ENCODE measurements around the gene ADIPOR1.
"Not testable (repeated sequence)": the region's sequence is repeated elsewhere in the genome, so short reads cannot be mapped to it uniquely, and the experiment has no call there.

Gene ADIPOR1

DNA sequence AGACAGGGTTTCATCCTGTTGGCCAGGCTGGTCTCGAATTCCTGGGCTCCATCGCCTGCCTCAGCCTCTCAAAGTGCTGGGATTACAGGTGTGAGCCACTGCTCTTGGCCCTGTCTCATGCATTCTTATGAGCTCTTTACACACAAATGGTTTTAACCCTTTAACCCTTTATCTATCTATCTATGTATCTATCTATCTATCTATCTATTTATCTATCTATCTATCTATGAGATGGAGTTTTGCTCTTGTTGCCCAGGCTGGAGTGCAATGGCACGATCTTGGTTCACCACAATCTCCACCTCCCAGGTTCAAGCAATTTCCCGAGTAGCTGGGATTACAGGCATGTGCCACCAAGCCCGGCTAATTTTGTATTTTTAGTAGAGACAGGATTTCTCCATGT is 54.3 kb downstream of the ADIPOR1 start:
- H3K4me3 ChIP-seq (ENCODE audit: control insufficient read depth in 1 of 7, extremely low read depth in 1 of 7, insufficient read depth in 4 of 7, low read depth in 2 of 7, low read length in 6 of 7); H3K27me3 ChIP-seq (replicated peaks in 2 of 5; ENCODE audit: control insufficient read depth in 4 of 5, insufficient read depth in 5 of 5, low read length in 4 of 5); POLR2A ChIA-PET; DNase-seq; H3K9me3 ChIP-seq (ENCODE audit: control extremely low read depth in 1 of 5, control insufficient read depth in 4 of 5, insufficient read depth in 2 of 5, low read depth in 1 of 5, low read length in 4 of 5); H3K4me1 ChIP-seq (ENCODE audit: control extremely low read depth in 1 of 4, control insufficient read depth in 4 of 4, insufficient read depth in 4 of 4, low read length in 3 of 4); H3K27ac ChIP-seq (ENCODE audit: insufficient read depth in 1 of 2, low read depth in 1 of 2, low read length in 2 of 2, poor library complexity in 1 of 2, severe bottlenecking in 2 of 2): not testable (repeated sequence)
- CTCF ChIA-PET: interaction anchor here (1.5 kb wide), 1 partner anchor 12 kb away, joined by 4 read pairs; no protein-coding TSS in a partner anchor
- 84% methylated on average over 2 of the region's 5 CpGs for WGBS (ENCODE audit: insufficient coverage)
- peaks cover 15 to 57% (median 30%) of the 10 kb centered on the region in 4 experiments for H3K36me3 ChIP-seq (ENCODE audit: control insufficient read depth in 4 of 4, insufficient read depth in 4 of 4, low read length in 3 of 4)

GRCh38 chr1:202901555-202901954 is 56.6 kb downstream of the ADIPOR1 start:
- ChIA-PET POLR2A (no interaction called here), CTCF (no interaction called here)
- H3K4me3 ChIP-seq (ENCODE audit: control insufficient read depth in 1 of 7, extremely low read depth in 1 of 7, insufficient read depth in 4 of 7, low read depth in 2 of 7, low read length in 6 of 7): no peak overlapping the region
- WGBS (ENCODE audit: insufficient coverage): 100% methylated on average over 2 of the region's 4 CpGs
- no peak for DNase-seq
- no peaks in the 10 kb centered on the region for H3K27me3 ChIP-seq (replicated peaks in 2 of 5; ENCODE audit: control insufficient read depth in 4 of 5, insufficient read depth in 5 of 5, low read length in 4 of 5)
- peaks cover 15 to 58% (median 28%) of the 10 kb centered on the region in 4 experiments for H3K36me3 ChIP-seq (ENCODE audit: control insufficient read depth in 4 of 4, insufficient read depth in 4 of 4, low read length in 3 of 4)
- H3K4me1 ChIP-seq (ENCODE audit: control extremely low read depth in 1 of 4, control insufficient read depth in 4 of 4, insufficient read depth in 4 of 4, low read length in 3 of 4): no peaks in the 10 kb centered on the region
- H3K27ac ChIP-seq (ENCODE audit: insufficient read depth in 1 of 2, low read depth in 1 of 2, low read length in 2 of 2, poor library complexity in 1 of 2, severe bottlenecking in 2 of 2): no peak overlapping the region
- no peaks in the 10 kb centered on the region for H3K9me3 ChIP-seq (ENCODE audit: control extremely low read depth in 1 of 5, control insufficient read depth in 4 of 5, insufficient read depth in 2 of 5, low read depth in 1 of 5, low read length in 4 of 5)

DNA sequence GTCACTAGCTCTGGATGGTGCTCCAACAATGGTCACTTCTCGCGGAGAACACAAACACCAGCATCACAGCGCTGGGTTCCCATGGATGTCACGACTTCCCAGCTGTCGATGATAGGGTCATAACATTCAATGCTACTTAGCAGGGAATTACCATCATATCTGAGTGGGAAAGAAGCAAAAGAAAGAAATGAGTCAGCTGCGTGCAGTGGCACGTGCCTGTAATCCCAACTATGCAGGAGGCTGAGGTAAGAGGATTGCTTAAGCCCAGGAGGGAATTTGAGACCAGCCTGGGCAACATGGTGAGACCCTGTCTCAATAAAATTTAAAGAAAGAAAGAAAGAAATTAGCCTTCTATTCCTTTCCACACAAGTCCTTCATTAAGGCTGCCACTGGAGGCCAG is 65.6 kb downstream of the ADIPOR1 start:
- Histone ChIP-seq H3K9me3 (ENCODE audit: control extremely low read depth in 1 of 5, control insufficient read depth in 4 of 5, insufficient read depth in 2 of 5, low read depth in 1 of 5, low read length in 4 of 5) (no peaks in the 10 kb centered on the region), H3K4me1 (ENCODE audit: control extremely low read depth in 1 of 4, control insufficient read depth in 4 of 4, insufficient read depth in 4 of 4, low read length in 3 of 4) (peaks cover 9 to 14% (median 12%) of the 10 kb centered on the region in 4 experiments), H3K27me3 (replicated peaks in 2 of 5; ENCODE audit: control insufficient read depth in 4 of 5, insufficient read depth in 5 of 5, low read length in 4 of 5) (no peaks in the 10 kb centered on the region), H3K4me3 (ENCODE audit: control insufficient read depth in 1 of 7, extremely low read depth in 1 of 7, insufficient read depth in 4 of 7, low read depth in 2 of 7, low read length in 6 of 7) (no peak overlapping the region), H3K27ac (ENCODE audit: insufficient read depth in 1 of 2, low read depth in 1 of 2, low read length in 2 of 2, poor library complexity in 1 of 2, severe bottlenecking in 2 of 2) (no peak overlapping the region), H3K36me3 (ENCODE audit: control insufficient read depth in 4 of 4, insufficient read depth in 4 of 4, low read length in 3 of 4) (peaks cover 11 to 59% (median 43%) of the 10 kb centered on the region in 4 experiments)
- WGBS (ENCODE audit: insufficient coverage): 100% methylated on average over 4 of the region's 7 CpGs
- CTCF ChIA-PET: no interaction called here
- DNase-seq: no peak
- POLR2A ChIA-PET: no interaction called here
